ENCODE measurements around the gene FTSJ1.

The FTSJ1 gene

DNA sequence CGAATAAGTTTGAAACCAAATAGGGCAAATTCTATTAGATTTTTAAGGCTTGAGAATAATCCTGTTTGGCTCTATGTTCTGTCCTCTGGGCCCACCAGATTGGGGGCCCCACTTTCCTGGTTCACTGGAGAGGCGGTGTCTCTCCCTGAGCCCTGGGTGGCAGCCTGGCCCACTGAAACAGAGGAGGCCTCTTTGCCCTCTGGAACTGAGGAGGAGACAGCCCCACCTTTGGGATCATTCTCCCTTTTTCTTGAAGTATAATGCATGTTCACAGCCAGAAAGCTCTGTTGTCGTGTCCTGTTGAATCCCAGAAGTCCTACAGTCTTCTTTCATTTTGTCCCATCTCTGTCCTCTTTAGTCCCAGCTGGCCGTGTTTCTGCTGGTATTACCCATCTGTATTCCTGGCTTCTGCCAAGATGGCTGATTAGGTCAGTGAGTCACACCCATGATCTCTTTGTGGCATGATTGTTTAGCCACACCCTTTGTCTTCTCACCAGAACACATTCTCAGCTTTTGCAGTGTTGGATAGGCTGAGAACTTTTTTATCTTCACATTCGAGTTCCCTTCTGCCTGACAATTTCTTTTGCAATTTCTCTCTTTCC, 55.5 kb downstream of the FTSJ1 start:
- no peak for DNase-seq

DNA sequence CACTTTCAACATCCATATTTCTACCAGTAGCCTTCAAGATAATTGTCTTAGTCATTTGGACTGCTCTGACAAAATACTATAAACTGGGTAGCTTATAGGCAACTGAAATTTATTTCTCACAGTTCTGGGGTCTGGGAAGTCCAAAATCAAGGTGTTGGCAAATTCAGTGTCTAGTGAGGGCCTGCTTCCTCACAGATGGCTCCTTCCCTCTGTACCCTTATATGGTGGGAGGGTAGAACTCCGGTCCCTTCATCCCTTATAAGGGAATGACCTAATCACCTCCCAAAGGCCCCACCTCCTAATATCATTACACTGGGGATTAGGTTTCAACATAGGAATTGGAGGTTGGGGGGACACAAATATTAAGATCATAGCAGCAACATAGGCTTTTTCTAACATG, 56.2 kb downstream of the FTSJ1 start:
- no peak for DNase-seq

DNA sequence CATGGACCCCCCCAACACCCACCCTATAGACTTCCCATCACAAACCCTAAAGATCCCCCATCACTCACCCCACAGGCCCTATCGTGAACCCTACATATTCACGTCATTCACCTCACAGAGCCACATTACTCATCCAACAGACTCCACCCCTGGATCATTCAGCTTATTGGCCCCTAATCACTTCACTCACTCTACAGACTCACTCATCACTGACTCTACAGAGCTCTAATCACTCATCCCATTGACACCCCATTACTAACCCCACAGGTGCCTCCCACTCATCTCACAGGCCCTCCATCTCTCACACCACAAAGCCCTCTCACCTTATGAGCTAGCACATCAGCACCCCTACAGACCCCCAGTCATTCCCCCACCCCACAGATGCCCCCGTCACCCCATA, 57.2 kb downstream of the FTSJ1 start:
- no peak for DNase-seq
